Endothelial cell of umbilical vein (primary cell): Measurements from ENCODE around the gene TAMALIN. TPM values are rescaled to one million over a fixed set of nuclear protein-coding genes. Genes with fewer than 3 reads are reported as not detected.

Source experiments
- BruUV-seq: library from RNA; stranded (reverse); fragments of 400-500 nt; replicated peaks from 2 replicates; lab custom pipeline; 2021; lab: Mats Ljungman, UMichigan
- CTCF ChIA-PET: fragments of 300-600, 350-600 bp; sonication (Branson Sonifier 250); formaldehyde crosslinking; loops from one replicate; lab custom pipeline; 2021; ENCODE audit warnings: antibody characterized with exemption, inconsistent platforms; lab: Charles Lee
- POLR2A ChIA-PET: fragments of 300-600, 350-600 bp; sonication (Branson Sonifier 250); formaldehyde crosslinking; loops from one replicate; lab custom pipeline; 2021; ENCODE audit warnings: antibody characterized with exemption, inconsistent platforms; lab: Charles Lee
- DNase-seq: peaks from one replicate; pipeline ENCODE4 v3.0.0-alpha.2; 2011; ENCODE audit warnings: low read depth, low spot score
- FAIRE-seq: peaks from 2 replicates; lab custom pipeline; 2011; peaks lifted over from hg19 to GRCh38; lab: Jason Lieb, UNC
- H2AFZ ChIP-seq: 2 replicates; pipeline ENCODE4 v1.6.0; 2012; ENCODE audit warnings: low read depth, low read length, control low read depth, inconsistent platforms
- H3K27ac ChIP-seq: 2 replicates; pipeline ENCODE4 v1.5.1; 2011; ENCODE audit warnings: low read depth, mild to moderate bottlenecking, control low read depth, low read length, moderate library complexity; ENCODE audit not compliant: insufficient read depth
- H3K27me3 ChIP-seq, 2 experiments: 2 replicates each; pipeline versions ENCODE4 v1.6.0 to v1.6.1; 2011; ENCODE audit warnings: low read length in 2 of 2, mixed read lengths in 1 of 2; ENCODE audit not compliant: control insufficient read depth in 2 of 2, insufficient read depth in 2 of 2
- H3K36me3 ChIP-seq, 2 experiments: 2 replicates in 1 of 2; 3 replicates in 1 of 2; pipeline ENCODE4 v1.5.1; 2011; ENCODE audit warnings: low read length in 2 of 2, mild to moderate bottlenecking in 1 of 2, moderate library complexity in 1 of 2; ENCODE audit not compliant: control insufficient read depth in 2 of 2, insufficient read depth in 2 of 2; ENCODE audit errors: extremely low read depth in 1 of 2
- H3K4me1 ChIP-seq: 3 replicates; pipeline ENCODE4 v1.5.1; 2011; ENCODE audit warnings: mild to moderate bottlenecking, low read length; ENCODE audit not compliant: control insufficient read depth, insufficient read depth; ENCODE audit errors: extremely low read depth
- H3K4me2 ChIP-seq: 2 replicates; pipeline ENCODE4 v1.6.1; 2011; ENCODE audit warnings: low read length, control low read depth, mixed read lengths; ENCODE audit not compliant: insufficient read depth
- H3K4me3 ChIP-seq, 3 experiments: fragments of 200-600 bp in 1 of 3; sonication (generic), shearing (Covaris generic) in 1 of 3; replicated peaks in 1 of 3; 2 replicates each; pipeline ENCODE4 v1.5.1; 2011 to 2016; ENCODE audit warnings: control low read depth in 3 of 3, low read length in 3 of 3, mild to moderate bottlenecking in 2 of 3, inconsistent platforms in 1 of 3, low read depth in 1 of 3, moderate library complexity in 1 of 3; ENCODE audit not compliant: insufficient read depth in 1 of 3
- H3K79me2 ChIP-seq: 2 replicates; pipeline ENCODE4 v1.6.0; 2012; ENCODE audit warnings: low read length, inconsistent platforms; ENCODE audit not compliant: control insufficient read depth, insufficient read depth
- H3K9ac ChIP-seq: replicated peaks from 2 replicates; pipeline ENCODE3; 2011; ENCODE audit warnings: low read length, control low read depth; ENCODE audit not compliant: insufficient read depth; ENCODE audit errors: extremely low read depth
- H3K9me1 ChIP-seq: replicated peaks from 3 replicates; pipeline ENCODE4 v1.6.0; 2011; ENCODE audit warnings: mild to moderate bottlenecking, low read length; ENCODE audit not compliant: control insufficient read depth, insufficient read depth; ENCODE audit errors: extremely low read depth
- H3K9me3 ChIP-seq: replicated peaks from 2 replicates; pipeline ENCODE4 v1.5.1; 2012; ENCODE audit warnings: low read length, inconsistent platforms; ENCODE audit not compliant: control insufficient read depth, insufficient read depth
- H4K20me1 ChIP-seq: replicated peaks from 2 replicates; pipeline ENCODE3; 2011; ENCODE audit warnings: mild to moderate bottlenecking, low read length; ENCODE audit not compliant: control insufficient read depth, insufficient read depth; ENCODE audit errors: extremely low read depth
- EZH2 ChIP-seq: IDR thresholded peaks from 2 replicates; pipeline ENCODE4 v1.6.1; 2012; ENCODE audit warnings: borderline replicate concordance, low read depth, mild to moderate bottlenecking, moderate library complexity, low read length, inconsistent platforms; ENCODE audit not compliant: severe bottlenecking
- FOS ChIP-seq: IDR thresholded peaks from 2 replicates; pipeline ENCODE4 v1.6.1; 2011; ENCODE audit warnings: mild to moderate bottlenecking, low read length, moderate library complexity, borderline replicate concordance; ENCODE audit not compliant: insufficient read depth
- GATA2 ChIP-seq: IDR thresholded peaks from 2 replicates; pipeline ENCODE4 v1.7.0; 2011; ENCODE audit warnings: low read depth, mild to moderate bottlenecking, moderate library complexity, mixed read lengths, low read length; ENCODE audit not compliant: insufficient read length, insufficient read depth
- MYC ChIP-seq: IDR thresholded peaks from one replicate; pipeline ENCODE4 v1.6.1; 2011; ENCODE audit warnings: mild to moderate bottlenecking, low read depth, low read length
- POLR2A ChIP-seq: IDR thresholded peaks from 2 replicates; pipeline ENCODE4 v1.6.1; 2012; ENCODE audit warnings: low read depth, mild to moderate bottlenecking, control low read depth, low read length
- POLR2AphosphoS5 ChIP-seq: IDR thresholded peaks from 2 replicates; pipeline ENCODE4 v1.6.1; 2012; ENCODE audit warnings: low read depth, mild to moderate bottlenecking, control low read depth, low read length, moderate library complexity; ENCODE audit not compliant: insufficient read depth
- dilution Hi-C: fragments of 300-500 bp; cut with MboI; formaldehyde crosslinking; loops from one replicate; pipeline ENCODE4 v1.15.0; 2019; ENCODE audit warnings: low sequenced_read_pairs; ENCODE audit not compliant: extremely low pct_ligation_motif_present
- intact Hi-C: fragments of 100-400 bp; cut with micrococcal nuclease; formaldehyde crosslinking; loops from one replicate; pipeline ENCODE4 v1.10.0; 2022
- polyA plus RNA-seq, 4 experiments: library from polyadenylated mRNA; depleted of rRNA in 3 of 4; stranded (reverse) in 3 of 4; unstranded in 1 of 4; fragments of >200 nt; gene quantifications; 2 replicates each; pipeline versions ENCODE4 v1.2.1 to v1.2.3, GENCODE V29; 2011 to 2012; ENCODE audit warnings: missing spikeins in 1 of 4
- total RNA-seq: library from RNA; stranded (reverse); gene quantifications from 2 replicates; pipeline ENCODE4 v1.2.3, GENCODE V29; 2021
- TF ChIP-seq, protein P1 (sequence below), 2 donors: IDR thresholded peaks; 1 replicate in 1 of 2; 2 replicates in 1 of 2; pipeline ENCODE4 v1.5.1; 2011; ENCODE audit warnings: low read length in 2 of 2, mild to moderate bottlenecking in 2 of 2, moderate library complexity in 2 of 2, control low read depth in 1 of 2, inconsistent platforms in 1 of 2, low read depth in 1 of 2; ENCODE audit not compliant: insufficient read depth in 1 of 2; ENCODE audit errors: extremely low read depth in 1 of 2
- TF ChIP-seq, protein P2 (sequence below): IDR thresholded peaks from 2 replicates; pipeline ENCODE4 v1.6.1; 2011; ENCODE audit not compliant: insufficient read depth, insufficient read length

TAMALIN gene
- total and polyA plus RNA-seq, 2 donors (not counting 3 experiments of a cell fraction or from before 2014, with no cell fraction given): 53.3 to 87.5 TPM

DNA sequence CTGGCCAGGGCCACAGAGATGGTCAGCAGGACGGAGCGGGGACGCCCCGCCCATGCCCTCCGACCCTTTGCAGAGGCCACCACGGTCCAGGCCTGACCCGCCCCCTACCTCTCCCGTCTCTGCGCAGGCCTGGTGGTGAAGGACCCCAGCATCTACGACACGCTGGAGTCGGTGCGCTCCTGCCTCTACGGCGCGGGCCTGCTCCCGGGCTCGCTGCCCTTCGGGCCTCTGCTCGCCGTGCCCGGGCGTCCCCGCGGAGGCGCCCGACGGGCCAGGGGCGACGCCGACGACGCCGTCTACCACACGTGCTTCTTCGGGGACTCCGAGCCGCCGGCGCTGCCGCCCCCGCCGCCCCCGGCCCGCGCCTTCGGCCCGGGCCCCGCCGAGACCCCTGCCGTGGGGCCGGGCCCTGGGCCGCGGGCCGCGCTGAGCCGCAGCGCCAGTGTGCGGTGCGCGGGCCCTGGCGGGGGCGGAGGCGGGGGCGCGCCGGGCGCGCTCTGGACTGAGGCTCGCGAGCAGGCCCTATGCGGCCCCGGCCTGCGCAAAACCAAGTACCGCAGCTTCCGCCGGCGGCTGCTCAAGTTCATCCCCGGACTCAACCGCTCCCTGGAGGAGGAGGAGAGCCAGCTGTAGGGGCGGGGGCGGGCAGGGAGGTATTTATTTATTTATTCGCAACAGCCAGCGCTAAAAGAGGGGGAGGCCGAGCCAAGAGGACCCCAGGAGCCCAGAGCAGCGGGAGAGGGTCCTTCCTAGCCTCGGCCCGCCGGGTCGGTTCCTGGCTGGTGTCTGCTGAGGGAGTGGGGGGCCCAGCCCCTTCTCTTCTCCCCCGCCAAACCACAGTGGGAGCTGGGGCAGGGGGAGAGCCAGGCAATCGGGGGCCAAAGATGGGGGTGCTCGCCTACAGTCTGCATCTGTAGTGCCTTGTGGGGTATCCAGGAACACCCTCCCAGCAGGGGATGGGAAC is 8.1 kb downstream of the TAMALIN start:
- Histone ChIP-seq H3K9ac (no peak overlapping the region), H3K27ac (no peak overlapping the region), H3K4me1 (peaks cover 13% of the 10 kb centered on the region), H3K9me1 (no peaks in the 10 kb centered on the region), H3K79me2 (peaks cover 6% of the 10 kb centered on the region), H3K9me3 (no peaks in the 10 kb centered on the region), H3K4me3 (no peak overlapping the region), H2AFZ (no peak overlapping the region), H4K20me1 (no peaks in the 10 kb centered on the region), H3K4me2 (no peak overlapping the region), H3K27me3 (no peaks in the 10 kb centered on the region), H3K36me3 (peaks cover 38 to 43% of the 10 kb centered on the region in 2 experiments)
- no TSS peak for BruUV-seq
- DNase-seq (no peak), FAIRE-seq (no peak)
- intact Hi-C loops: no loop called here
- TF ChIP-seq EZH2 (no peak), GATA2 (no peak), POLR2A (no peak), POLR2AphosphoS5 (no peak), FOS (no peak), MYC (no peak)
- TF ChIP-seq, protein P1, sequence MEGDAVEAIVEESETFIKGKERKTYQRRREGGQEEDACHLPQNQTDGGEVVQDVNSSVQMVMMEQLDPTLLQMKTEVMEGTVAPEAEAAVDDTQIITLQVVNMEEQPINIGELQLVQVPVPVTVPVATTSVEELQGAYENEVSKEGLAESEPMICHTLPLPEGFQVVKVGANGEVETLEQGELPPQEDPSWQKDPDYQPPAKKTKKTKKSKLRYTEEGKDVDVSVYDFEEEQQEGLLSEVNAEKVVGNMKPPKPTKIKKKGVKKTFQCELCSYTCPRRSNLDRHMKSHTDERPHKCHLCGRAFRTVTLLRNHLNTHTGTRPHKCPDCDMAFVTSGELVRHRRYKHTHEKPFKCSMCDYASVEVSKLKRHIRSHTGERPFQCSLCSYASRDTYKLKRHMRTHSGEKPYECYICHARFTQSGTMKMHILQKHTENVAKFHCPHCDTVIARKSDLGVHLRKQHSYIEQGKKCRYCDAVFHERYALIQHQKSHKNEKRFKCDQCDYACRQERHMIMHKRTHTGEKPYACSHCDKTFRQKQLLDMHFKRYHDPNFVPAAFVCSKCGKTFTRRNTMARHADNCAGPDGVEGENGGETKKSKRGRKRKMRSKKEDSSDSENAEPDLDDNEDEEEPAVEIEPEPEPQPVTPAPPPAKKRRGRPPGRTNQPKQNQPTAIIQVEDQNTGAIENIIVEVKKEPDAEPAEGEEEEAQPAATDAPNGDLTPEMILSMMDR (IDR thresholded peaks at IDR 0.05; ENCODE audit: extremely low read depth in 1 of 2, insufficient read depth in 1 of 2, low read depth in 1 of 2, low read length in 2 of 2): no peak
- TF ChIP-seq, protein P2, sequence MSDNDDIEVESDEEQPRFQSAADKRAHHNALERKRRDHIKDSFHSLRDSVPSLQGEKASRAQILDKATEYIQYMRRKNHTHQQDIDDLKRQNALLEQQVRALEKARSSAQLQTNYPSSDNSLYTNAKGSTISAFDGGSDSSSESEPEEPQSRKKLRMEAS: no peak
- ChIA-PET POLR2A (interaction anchor here (12.4 kb wide), 1 partner anchor 9 kb away, joined by 221 read pairs; the partner anchor contains the start of gene TAMALIN), CTCF (interaction anchor here (1.2 to 13.1 kb wide), 2 partner anchors 9 to 11 kb away, joined by 6 to 946 read pairs; partner anchors contain the start of gene TAMALIN)
- dilution Hi-C loops: no loop called here
